Measurements from ENCODE around the gene PLIN4. TPM values are rescaled to one million over a fixed set of nuclear protein-coding genes. Genes with fewer than 3 reads are reported as not detected.

Gene PLIN4
- total RNA-seq, 1 donor from 2014 or later = 0.96 TPM

DNA sequence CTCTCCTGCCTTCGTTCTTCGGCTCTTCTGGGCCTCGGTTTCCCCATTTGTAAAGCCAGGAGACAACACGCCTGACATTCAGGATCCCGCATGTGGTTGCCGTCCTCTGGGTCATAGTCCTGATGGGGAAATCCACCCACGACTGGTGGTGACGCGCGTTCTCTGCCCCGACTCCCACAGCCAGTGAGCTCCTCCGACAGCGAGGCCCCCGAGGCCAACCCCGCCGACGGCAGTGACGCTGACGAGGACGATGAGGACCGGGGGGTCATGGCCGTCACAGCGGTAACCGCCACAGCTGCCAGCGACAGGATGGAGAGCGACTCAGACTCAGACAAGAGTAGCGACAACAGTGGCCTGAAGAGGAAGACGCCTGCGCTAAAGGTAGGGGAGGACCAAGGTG is 29.8 kb downstream of the PLIN4 start:
- ATAC-seq = no peak

DNA sequence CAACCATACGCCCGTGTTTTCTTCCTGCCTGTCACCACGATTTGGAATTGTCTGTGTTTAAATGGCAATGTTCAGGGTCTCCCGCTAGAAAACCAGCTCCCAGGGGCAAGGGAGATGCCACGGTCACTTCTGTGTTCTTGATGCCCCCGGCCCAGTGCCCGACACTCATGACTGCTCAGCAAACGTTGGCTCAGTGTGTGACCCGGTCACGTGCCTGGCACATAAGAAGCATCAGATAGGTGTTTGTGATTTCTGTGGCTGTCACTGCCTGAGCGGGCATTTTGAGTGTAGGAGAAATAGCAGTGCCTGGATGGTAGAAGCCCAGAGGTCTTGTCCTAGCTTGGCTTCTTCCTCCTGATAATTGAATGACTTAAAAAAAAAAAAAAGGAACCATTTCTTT is 30.7 kb downstream of the PLIN4 start:
- no peak for ATAC-seq

DNA sequence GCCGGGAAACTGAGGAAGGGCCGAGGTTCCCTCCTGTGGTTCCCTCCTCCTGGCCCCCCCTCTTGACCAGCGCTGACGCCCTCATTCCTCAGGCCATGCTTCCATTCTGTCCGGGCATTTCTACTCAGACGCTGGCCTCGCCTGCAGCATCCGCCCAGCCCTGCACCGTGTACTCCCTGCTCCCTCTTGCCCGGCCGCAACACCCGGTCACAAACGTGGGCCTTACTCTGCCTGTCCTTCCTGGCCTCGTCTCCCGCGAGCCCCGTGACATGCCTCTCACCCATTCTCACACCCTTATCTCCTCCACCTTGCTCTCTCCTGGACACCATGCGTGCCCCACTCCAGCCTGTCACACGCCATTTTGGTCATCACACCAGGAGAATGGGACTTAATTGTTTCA is 34.9 kb downstream of the PLIN4 start:
- ATAC-seq = peak; percentile 10

DNA sequence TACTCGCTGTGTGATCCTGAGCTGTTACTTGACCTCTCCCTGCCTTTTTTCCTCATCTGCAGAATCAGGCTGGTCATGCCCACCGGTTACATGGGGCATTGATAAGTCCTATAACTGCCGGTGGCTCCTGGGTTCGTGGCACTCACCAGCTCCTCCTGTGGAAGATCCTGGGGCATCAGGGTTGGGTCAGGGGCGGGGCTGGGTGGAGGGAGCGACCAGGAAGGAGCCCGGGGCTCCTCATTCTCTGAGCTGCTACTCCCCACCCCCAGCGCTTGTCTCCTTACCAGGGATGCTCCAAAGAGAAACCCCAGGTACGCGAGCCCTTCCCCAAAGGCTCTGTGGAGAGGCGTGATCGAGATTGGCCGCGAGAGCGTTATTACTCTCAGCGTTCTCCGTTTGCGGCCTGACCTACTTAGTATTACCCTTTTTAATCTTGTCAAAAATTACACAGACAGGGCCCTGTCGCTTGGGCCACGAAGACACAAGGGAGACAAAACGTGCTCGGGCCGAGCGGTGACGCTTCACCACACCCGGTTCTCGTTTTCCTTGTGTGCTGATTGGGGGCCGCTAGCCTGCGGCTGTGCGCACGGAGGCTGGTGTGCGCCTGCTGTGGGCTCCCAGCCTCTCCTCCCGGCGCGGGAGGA is 35.4 kb downstream of the PLIN4 start:
- ATAC-seq = peak; percentile 13

DNA sequence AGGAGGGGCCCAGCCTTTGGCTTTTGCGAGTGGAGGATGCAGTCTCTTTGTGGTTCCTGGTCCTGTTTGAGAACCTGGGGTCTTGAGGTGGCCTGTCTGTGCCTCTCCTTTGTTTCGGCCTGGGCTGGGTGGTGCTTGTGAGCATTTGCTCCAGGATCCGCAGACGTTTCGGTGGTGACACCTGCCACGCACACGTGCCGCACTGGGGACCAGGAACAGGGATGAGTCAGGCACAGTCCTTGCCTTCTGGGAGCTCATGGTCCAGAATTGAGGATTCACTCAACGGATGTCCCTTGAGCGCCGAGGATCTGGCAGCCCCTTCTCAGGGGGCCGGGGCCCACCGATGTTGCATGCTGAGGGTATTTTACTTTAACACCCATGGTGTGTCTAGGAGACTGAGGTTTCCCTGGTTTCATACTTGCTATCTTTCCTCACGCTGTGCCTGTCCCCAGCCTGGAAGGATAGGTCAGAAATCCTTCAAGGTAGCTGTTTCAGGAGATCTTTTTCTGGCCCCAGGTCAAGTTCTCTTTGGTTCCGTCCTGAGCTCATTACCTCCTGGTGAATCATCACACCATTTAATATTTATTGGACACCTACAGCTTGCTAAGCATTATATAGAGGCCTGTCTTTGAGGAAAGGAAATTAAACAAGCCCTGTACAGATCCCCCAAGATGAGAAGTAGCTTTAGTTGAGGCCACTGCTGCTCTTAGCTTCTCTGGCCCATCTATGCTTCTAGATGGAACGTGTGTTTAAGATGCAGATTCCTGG is 41.1 kb downstream of the PLIN4 start:
- ATAC-seq = no peak

DNA sequence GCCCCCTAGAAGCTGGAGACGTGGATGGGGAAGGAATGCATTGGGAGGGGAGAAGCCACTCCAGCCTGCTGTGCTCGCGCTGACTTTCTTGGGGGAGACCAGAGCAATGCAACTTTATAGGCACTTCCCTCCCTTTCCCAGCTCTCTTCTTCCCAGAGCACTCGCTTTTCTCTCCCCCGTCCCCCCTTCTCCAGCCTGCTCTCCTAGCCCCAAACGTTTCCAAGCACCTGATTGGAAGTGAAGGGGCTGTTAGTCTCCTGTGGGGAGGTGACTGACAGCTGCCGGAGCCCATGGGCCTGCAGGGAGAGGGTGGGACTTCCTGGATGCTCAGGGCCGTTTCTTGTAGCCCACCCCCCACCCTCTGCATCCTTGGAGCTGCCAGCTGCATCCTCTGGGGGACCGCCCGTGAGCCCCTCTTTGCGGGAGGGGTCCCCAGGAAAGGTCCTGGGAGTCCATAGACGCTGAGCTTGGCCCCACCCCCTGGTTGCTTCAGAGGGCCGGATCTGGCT is 43.7 kb downstream of the PLIN4 start:
- no peak for ATAC-seq

DNA sequence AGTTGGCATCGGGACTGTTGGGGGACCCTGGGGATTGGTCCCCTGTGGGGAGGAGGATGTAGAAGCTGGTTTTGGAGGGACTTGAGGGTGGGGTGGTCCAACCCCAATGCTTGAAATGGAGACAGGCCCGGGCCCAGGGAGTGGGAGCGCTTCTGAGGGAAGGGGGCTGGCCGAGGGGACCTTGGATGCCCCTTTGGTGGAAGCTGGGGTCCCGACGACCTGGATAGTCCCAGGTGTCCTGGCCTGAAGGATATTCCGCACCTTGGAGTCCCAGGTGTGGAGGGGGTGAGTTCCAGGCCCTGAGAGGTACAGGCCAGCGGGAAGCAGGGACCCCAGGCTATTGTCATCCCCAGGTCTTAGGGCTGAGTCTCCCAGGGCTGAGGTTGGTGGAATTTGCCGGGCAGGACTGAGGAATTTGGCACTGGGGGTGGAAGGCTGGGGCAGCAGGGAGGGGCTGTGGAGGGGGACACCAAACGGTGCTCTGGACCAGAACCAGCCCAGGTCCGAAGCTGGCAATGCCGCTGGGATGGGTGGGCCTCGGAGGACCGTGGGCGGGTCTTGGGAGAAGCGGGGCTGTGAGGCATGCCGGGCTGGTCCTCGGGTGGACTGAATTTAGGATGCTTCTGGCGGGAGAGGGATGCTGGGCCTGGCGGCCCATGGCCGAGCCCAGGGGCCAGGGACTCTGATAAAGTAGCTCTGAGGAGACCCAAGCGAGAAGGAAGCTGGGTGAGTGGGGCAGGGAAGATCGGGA is 44.3 kb downstream of the PLIN4 start:
- no peak for ATAC-seq

DNA sequence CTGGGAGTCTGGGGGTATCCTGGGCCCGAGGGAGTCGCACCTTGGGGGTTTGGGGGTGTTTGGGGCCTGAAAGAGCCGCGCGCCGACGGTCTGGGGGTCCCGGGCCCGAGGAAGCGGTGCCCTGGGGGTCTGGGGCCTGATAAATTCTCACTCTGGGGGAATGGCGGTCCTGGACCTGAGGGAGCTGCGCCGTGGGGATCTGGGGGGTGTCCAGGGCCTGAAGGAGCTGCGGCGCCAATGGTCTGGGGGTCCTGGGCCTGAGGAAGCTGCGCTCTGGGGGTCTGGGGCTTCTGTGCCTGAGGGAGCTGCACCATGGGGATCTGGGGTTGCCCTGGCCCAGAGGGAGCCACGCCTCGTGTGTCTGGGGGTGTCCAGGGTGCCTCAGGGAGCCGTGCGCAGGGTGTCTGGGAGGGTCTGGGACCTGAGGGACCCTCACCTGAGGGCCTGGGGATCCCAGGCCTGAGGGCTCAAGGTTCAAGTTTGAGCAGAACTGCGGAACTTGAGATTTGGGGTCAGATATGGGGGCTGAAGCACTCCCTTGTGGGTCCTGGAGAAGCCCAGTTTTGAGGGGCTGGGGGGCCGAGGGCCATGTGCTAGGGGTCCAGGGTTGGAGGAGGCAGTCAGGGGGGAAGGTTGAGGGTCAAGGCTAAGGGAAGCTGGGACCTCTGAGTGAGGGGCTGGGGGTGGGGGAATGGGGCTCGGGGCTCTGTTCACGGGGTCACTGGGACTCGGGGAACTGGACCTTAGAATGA is 45.1 kb downstream of the PLIN4 start:
- ATAC-seq = no peak

DNA sequence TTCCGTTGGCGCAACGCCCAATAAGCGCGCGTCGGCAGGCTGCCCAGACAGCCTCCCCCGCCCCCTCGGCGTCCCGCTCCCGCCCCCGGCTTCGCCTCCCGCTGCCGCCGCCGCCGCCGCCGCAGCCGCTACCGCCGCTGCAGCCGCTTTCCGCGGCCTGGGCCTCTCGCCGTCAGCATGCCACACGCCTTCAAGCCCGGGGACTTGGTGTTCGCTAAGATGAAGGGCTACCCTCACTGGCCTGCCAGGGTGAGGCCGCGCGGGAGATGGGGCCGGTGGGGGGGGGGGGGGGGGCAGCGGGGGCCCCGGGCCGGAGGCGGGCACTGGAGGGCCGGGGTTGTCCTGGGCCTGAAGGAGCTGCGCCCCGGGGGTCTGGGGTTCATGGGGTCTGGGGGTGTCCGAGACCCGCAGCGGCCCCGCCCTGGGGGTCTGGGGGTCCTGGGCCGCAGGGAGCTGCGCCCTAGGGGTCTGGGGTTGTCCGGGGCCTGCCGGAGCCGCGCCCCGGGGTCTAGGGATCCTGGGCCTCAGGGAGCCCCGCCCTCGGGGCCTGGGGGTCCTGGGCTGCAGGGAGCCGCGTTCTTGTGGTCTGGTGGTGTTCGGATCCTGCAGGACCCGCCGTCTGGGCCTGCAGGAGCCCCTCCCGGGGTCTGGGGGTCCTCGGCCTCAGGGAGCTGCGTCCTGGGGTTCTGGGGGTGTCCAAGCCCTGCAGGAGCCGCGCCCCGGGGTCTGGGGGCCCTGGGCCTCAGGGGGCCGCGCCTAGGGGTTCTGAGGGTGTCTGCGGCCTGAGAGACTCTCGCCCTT is 45.9 kb downstream of the PLIN4 start, which contains the start of gene HDGFL2:
HDGFL2 (plus strand) TSS at position 124 of the 801 bp plus-strand sequence; CDS start at position 178, 54 bp downstream.
- peak; percentile 0 for ATAC-seq

DNA sequence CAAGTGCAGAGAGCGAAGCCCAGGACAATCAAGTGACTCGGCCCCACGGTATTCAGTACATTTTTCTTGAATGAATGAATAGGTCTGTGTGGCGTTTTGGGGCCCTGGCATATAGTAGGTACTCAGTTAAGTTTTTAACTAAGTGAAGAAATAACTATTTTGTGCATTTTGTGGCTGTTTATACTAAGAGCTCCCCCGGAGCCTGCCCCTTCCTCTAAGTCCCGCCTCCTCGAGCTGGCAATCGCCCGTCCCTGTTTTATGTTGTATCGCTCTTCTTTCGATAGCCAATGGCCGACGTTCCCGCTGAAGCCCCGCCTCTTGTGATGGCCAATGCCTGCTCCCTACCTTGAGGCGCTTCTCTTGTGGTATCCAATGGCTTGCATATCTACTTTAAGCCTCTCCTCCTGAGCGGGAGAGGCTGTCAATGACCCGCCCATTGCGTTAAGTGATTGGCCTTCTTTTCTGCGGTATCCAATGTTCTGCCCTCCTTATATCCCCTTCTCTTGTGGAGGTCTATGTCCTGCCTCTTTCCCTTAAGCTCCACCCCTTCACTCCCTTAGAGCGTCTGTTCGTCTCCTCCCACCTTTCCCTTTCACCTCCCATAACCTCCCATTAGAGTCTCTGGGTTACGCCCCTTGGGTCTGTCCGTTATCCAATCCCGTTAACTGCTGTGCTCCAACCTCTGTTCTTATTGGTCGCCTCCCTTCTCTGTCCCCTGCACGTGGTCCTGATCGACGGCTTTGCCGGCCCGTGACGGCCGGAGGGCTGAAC is 46.7 kb downstream of the PLIN4 start:
- peak; percentile 97 for ATAC-seq

DNA sequence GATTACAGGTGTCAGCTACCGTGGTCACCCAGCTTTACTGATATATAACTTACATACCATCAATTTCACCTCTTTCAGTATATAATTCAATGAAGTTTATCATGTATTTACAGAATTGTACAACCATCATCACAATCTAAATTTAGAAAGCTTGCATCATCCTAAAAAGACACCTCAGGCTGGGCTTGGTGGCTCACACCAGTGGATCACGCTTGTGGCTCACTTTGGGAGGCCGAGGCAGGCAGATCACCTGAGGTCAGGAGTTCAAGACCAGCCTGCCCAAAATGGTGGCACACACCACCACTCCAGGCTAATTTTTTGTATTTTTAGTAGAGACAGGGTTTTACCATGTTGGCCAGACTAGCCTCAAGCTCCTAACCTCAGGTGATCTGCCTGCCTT is 50.5 kb downstream of the PLIN4 start:
- no peak for ATAC-seq

DNA sequence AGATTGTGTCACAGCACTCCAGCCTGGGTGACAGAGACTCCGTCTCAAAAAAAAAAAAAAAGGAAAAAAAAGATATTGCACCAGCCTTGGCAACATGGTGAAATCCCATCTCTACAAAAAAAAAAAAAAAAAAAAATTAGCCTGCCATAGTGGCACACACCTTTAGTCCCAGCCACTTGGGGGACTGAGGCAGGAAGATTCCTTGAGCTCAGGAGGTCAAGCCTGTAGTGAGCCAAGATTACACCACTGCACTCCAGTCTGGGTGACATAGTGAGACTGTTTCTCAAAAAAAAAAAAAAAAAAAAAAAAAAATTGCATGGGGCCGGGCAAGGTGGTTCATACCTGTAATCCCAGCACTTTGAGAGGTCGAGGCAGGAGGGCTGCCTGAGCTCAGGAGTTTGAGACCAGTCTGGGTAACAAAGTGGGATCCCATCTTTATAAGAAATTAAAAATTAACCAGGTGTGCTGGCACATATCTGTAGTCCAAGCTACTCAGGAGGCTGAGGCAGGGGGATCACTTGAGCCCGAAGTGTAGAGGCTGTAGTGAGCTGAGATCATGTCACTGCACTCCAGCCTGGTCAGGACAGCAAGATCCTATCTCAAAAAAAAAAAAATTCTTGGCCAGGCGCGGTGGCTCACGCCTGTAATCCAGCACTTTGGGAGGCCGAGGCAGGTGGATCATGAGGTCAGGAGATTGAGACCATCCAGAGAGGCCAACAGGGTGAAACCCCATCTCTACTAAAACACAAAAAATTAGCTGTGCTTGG is 53.3 kb downstream of the PLIN4 start:
- ATAC-seq = no peak

DNA sequence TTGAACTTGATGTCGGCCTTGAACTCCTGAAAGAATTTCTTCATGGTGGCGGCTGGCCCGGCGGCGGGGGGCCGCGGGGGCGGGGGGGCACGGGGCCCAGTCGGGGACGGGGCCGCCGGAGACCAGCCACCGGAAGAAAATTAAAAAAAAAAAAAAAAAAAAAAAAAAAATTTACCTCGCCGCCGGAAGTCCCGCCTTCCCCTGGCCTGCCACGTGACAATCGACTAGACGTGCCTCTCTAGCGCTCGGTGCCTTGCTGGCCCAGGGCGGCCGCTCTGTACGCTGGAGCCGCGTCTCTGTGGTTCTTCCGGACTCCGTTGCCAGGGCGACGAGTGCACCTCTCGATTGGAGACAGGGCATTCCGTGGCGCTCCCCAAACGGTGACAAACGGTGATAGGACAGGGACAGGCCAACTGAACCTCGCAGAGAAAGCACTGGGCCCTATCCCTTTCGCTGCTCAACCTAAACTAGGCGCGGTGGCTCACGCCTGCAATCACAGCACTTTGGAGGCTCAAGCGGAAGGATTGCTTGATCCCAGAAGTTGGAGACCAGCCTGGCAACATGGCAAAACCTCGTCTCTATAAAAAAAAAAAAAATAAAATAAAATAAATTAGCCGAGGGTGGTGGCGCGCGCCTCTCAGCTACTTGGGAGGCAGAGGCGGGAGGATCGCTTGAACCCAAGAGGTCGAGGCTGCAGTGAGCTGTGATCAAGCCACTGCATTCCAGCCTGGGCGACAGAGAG is 60.5 kb downstream of the PLIN4 start, which contains the start of gene UBXN6:
UBXN6 (minus strand) TSS at position 141 of the 742 bp plus-strand sequence; CDS start at position 44, 97 bp downstream.
- peak; percentile 91 for ATAC-seq

DNA sequence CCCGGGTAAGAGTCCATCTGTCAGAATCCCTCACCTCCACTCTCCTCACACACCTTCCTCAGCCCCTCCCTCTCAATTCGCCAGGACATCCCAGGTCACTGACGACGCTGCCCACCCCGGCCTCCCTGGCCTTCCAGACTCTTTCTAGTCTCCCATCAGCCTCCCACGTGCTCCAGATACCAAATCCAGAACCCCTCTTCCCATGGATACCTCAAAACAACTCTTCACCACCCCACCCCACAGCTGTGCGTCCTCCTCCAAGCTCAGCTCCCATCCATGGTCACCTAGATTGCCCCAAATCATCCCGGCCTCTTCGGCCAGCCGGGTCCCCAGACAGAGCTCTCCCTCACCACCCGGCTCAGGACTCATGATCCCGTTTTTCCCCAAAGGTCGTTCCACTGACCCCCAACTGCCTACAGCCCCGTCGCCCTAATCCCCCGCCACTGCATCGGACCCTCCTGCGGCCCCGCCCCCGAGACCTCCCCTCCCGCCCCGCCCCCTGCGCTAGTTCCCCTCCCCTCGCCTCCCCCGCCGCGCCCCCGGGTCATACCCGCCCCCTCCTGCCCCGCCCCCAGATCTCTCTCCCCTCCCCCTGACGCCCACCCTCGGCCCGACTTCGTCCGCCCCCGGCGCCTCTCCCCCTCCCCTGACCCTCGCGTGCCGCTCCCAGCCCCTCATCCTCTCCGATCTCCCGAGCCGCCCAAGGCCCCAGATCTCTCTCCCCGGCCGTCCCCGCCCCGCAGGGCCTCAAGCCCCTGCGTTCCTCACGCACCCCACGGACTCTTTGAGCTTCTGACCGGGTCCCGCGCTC is 61.2 kb downstream of the PLIN4 start:
- ATAC-seq = peak; percentile 3

DNA sequence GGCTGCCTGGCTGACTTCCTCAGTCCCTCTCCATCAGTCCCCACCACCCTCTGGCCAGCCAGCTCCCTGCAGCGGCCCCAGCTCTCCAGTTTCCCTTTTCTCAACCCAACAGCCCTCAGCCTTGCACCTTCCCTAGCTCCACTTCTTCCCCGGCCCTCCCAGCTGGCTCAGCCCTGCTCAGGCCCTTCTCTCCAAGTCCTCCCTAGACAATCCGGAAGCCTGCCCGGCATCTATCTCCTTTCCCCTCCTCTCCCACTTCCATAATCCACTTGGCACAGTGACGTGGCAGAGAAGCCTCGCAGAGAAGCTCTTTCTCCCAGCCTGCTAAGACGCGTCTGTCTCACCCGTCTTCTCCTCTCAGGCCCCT is 61.8 kb downstream of the PLIN4 start:
- peak; percentile 7 for ATAC-seq

DNA sequence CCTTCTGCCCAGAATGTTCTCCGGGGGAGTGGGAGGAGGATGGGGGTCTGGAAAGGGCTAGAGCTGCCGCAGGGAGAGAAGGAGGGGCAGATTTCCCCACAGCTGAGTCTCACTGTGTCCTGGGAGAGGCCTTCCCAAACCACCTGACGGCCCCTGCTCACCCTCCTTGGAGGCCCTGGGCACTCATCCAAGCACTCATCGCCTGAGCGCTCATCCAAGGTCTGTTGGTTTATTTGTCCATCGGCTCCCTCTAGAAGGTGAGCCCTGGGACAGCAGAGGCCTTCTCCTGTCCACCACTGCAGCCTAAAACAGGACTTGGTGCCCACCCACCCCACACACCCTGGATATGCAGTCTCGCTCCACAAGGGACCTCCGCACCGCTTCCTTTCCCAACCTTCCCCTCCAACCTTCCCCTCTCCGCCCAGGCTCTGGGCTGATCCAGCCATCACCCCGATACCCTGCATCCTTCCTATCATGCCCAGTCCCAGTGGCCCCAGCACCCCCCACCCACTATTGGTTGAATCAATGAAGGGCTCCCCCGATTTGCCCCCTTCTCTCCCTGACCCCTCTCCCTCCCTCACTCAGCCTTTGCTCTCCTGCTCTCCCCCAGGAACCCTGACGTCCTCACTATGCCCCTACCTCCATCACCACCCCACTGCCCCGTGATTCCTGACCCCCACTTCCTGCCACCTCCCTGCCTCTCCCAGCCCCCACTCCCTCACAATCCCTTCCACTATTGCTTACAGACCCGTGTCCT is 62.4 kb downstream of the PLIN4 start:
- peak; percentile 4 for ATAC-seq

All from esophagus mucosa (tissue), 1 donor.